DMS 273 (cell line): Measurements from ENCODE around the gene C15orf40.

Source experiments
- DNase-seq: peaks from one replicate; lab custom pipeline; 2025; ENCODE audit not compliant: unreplicated experiment; lab: John Stamatoyannopoulos, UW

The C15orf40 gene

GRCh38 chr15:82995076-82995475 lies 16.4 kb downstream of the C15orf40 start:
- no peak for DNase-seq

GRCh38 chr15:82993144-82993543 lies 18.3 kb downstream of the C15orf40 start:
- no peak for DNase-seq

- DNase-seq: peak; percentile 3
Observed at GRCh38 chr15:82992436-82992998, 18.9 kb downstream of the C15orf40 start.

- DNase-seq: peak; percentile 46
Observed at GRCh38 chr15:82986442-82986780, 25.0 kb downstream of the C15orf40 start.

- DNase-seq: peak; percentile 96
Observed at GRCh38 chr15:82985688-82986441, 25.6 kb downstream of the C15orf40 start, which contains the start of gene RAMAC. TSS of gene RAMAC (plus strand) at chr15:82986210. CDS start at chr15:82989019, 2,809 bp downstream.

GRCh38 chr15:82980981-82981380 lies 30.5 kb downstream of the C15orf40 start:
- DNase-seq: no peak

GRCh38 chr15:82979726-82980125 lies 31.7 kb downstream of the C15orf40 start:
- no peak for DNase-seq

- no peak for DNase-seq
Observed at GRCh38 chr15:82978438-82978837, 33.0 kb downstream of the C15orf40 start.

- DNase-seq: no peak
Observed at GRCh38 chr15:82977076-82977475, 34.4 kb downstream of the C15orf40 start.

GRCh38 chr15:82972990-82973389 lies 38.4 kb downstream of the C15orf40 start:
- DNase-seq: no peak

- no peak for DNase-seq
Observed at GRCh38 chr15:82971218-82971984, 40.0 kb downstream of the C15orf40 start.

- DNase-seq: no peak
Observed at GRCh38 chr15:82970696-82971095, 40.7 kb downstream of the C15orf40 start.

- no peak for DNase-seq
Observed at GRCh38 chr15:82970078-82970686, 41.3 kb downstream of the C15orf40 start.

GRCh38 chr15:82969353-82969752 lies 42.1 kb downstream of the C15orf40 start:
- no peak for DNase-seq

GRCh38 chr15:82968066-82968465 lies 43.4 kb downstream of the C15orf40 start:
- DNase-seq: no peak

GRCh38 chr15:82966671-82967071 lies 44.8 kb downstream of the C15orf40 start:
- DNase-seq: no peak

GRCh38 chr15:82964890-82965289 lies 46.5 kb downstream of the C15orf40 start:
- DNase-seq: no peak

- DNase-seq: no peak
Observed at GRCh38 chr15:82963471-82964341, 47.7 kb downstream of the C15orf40 start.

GRCh38 chr15:82960766-82961165 lies 50.7 kb downstream of the C15orf40 start:
- no peak for DNase-seq

- DNase-seq: no peak
Observed at GRCh38 chr15:82959423-82959822, 52.0 kb downstream of the C15orf40 start.

GRCh38 chr15:82958638-82959037 lies 52.8 kb downstream of the C15orf40 start:
- DNase-seq: no peak
